Measurements from ENCODE around the gene ACOX1. TPM values are rescaled to one million over a fixed set of nuclear protein-coding genes. Genes with fewer than 3 reads are reported as not detected.

Gene ACOX1
- total RNA-seq, 2 donors from 2014 or later, result 18.5 to 21.0 TPM

DNA sequence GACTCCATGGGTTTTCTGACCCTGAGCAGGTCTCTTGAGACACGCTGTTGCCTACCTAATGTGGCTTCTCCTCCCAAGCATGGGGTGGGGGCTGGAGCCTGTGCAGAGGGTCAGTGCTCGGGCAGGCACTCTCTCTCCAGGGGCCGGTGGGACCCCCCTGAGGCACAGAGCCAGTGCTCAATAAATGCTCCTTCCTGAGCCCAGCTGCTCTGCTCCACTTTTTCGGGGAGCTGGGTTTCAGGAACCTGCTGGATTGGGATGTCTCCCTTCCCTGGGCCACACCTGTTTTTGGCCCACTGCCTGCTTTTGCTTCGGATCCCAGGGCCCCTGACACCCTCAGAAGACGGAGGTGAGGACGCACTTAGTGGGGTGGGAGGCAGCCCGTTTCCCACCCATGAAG lies 80.9 kb downstream of the ACOX1 start:
- Mint-ChIP-seq H3K4me3 (peak overlapping the region; percentile 75), H3K27me3 (no peaks in the 10 kb centered on the region), H3K4me1 (peaks cover 21% of the 10 kb centered on the region), H3K36me3 (ENCODE audit: low read depth) (no peaks in the 10 kb centered on the region), H3K27ac (peak overlapping the region; percentile 59)
- DNase-seq (no peak), ATAC-seq (no peak)
- H3K9me3 ChIP-seq (ENCODE audit: control insufficient read depth, low read length, poor library complexity, severe bottlenecking), result no peaks in the 10 kb centered on the region

DNA sequence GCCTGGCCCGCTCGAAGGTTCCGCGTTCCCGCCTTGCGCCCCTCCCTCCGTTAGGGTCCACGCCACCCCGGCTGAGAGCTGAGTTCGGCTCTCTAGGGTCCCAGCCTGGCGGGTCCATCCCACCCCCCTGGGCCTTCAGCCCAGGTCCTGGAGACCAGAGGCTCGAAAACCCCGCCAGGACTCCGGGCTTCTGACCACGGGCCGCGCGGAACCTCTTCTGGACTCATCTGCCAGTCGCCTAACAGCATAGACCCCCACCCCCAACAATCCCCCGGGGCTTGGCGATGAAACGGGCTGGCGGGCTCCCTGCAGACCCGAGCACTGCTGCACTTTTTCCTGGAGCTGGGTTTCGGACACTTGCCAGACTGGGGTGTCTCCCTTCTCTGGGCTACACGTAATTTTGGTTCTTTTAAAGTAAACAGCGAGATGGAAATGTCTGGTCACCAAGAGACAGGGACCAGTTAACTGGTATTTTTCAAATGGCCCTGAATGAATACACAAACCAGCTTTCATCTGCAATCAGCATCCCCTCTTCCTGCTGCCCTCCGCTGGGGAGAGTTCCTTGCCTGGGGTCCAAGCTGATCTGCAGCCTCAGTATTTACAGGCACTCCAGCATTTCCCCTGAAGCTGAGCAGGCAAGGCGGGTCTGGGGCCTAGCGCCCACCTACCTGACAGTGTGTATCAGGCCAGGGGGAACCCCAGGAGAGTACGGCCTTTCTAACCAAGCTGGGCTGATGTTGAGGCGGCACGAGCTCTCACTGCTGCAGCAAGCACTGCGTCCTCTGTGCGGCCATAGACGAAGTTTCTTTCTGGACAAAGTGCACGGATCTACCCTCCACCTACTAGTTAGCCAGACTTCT lies 81.6 kb downstream of the ACOX1 start:
- DNase-seq (no peak), ATAC-seq (no peak)
- H3K27me3 Mint-ChIP-seq, result no peaks in the 10 kb centered on the region
- no peaks in the 10 kb centered on the region for H3K9me3 ChIP-seq (ENCODE audit: control insufficient read depth, low read length, poor library complexity, severe bottlenecking)
- no peaks in the 10 kb centered on the region for H3K36me3 Mint-ChIP-seq (ENCODE audit: low read depth)
- H3K27ac Mint-ChIP-seq, result peak overlapping the region; percentile 59
- peak overlapping the region; percentile 75 for H3K4me3 Mint-ChIP-seq
- peaks cover 21% of the 10 kb centered on the region for H3K4me1 Mint-ChIP-seq

DNA sequence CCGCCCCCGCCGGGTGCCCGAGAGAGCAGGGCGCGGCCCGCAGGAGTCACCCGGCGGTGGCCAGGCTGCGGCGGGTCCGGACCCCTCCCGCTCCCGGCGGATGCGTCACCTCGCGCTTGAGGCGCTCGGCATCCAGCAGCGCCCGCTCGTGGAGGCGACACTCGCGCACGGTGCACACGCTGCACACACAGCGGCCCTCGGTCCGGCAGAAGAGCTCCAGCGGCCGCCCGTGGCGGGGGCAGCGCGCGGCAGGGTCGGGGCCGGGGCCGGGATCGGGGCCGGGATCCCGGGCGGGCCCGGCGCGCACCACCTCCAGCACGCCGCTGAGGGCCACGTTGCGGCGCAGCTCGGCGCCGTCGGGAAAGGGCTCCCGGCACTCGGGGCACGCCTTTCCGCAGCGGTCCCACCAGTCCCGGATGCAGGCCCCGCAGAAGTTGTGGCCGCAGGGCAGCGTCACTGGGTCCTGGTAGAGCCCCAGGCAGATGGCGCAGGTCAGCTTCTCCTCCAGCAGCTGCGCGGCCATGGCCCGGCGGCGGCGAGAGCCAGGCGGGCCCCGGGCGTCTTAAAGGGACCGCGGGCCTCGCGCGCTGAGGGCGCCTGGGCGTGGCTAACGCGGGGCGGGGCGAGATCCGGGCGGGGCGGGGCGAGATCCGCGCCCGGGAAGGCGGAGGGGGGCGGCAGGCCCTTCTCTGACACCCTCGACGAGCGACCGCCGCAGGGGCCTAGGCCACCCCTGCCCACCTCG lies 82.4 kb downstream of the ACOX1 start, which contains the start of gene TRIM65:
Gene TRIM65 (minus strand): TSS at position 537 of the 745 bp plus-strand sequence. CDS start 14 bp downstream, at position 523.
- H3K9me3 ChIP-seq (ENCODE audit: control insufficient read depth, low read length, poor library complexity, severe bottlenecking), result no peaks in the 10 kb centered on the region
- peak; percentile 62 to 72 (median 70) for DNase-seq
- peak within 1 kb of the TSS; percentile 88 for H3K27ac Mint-ChIP-seq
- no peaks in the 10 kb centered on the region for H3K27me3 Mint-ChIP-seq
- H3K4me3 Mint-ChIP-seq, result peak within 1 kb of the TSS; percentile 89
- ATAC-seq, result peak; percentile 87
- no peaks in the 10 kb centered on the region for H3K36me3 Mint-ChIP-seq (ENCODE audit: low read depth)
- peaks cover 21% of the 10 kb centered on the region for H3K4me1 Mint-ChIP-seq

DNA sequence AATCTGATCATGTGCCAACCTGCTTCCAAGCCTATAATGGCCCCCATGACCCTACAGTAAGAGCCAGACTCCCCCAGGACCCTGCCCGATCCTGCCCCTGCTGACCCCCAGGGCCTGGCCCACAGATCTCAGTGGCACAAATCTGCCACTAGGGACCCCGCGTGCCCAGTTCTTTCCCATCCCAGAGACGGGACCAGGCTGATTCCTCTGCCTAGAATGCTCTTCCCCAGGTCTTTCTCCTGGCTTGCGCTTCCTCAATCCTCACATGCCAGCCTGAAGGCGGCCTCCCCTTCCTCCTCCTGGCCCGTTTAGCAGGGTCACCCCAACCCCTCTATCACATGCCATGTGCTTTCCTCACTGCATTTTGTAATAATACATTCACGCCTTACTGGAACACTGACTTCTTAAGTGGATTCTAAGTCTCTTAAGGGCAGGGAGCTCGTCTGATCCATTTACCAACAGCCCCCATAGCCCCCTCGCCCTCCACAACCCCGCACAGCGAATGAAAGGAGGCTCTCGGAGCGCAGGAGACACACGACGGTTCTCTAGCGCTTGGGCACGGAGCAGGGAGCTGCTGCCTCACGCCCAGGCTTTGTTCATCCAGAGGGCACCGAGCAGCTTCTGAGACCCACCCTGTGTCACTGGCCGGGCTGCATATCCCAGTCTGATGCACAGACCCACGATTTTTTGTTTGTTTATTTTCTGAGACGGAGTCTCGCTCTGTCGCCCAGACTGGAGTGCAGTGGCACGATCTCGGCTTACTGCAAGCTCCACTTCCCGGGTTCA lies 83.4 kb downstream of the ACOX1 start:
- no peaks in the 10 kb centered on the region for H3K9me3 ChIP-seq (ENCODE audit: control insufficient read depth, low read length, poor library complexity, severe bottlenecking)
- H3K4me3 Mint-ChIP-seq, result peak overlapping the region; percentile 89
- H3K36me3 Mint-ChIP-seq (ENCODE audit: low read depth), result no peaks in the 10 kb centered on the region
- H3K4me1 Mint-ChIP-seq, result peaks cover 21% of the 10 kb centered on the region
- peak overlapping the region; percentile 88 for H3K27ac Mint-ChIP-seq
- peak; percentile 5 for ATAC-seq
- H3K27me3 Mint-ChIP-seq, result no peaks in the 10 kb centered on the region
- DNase-seq, result no peak

DNA sequence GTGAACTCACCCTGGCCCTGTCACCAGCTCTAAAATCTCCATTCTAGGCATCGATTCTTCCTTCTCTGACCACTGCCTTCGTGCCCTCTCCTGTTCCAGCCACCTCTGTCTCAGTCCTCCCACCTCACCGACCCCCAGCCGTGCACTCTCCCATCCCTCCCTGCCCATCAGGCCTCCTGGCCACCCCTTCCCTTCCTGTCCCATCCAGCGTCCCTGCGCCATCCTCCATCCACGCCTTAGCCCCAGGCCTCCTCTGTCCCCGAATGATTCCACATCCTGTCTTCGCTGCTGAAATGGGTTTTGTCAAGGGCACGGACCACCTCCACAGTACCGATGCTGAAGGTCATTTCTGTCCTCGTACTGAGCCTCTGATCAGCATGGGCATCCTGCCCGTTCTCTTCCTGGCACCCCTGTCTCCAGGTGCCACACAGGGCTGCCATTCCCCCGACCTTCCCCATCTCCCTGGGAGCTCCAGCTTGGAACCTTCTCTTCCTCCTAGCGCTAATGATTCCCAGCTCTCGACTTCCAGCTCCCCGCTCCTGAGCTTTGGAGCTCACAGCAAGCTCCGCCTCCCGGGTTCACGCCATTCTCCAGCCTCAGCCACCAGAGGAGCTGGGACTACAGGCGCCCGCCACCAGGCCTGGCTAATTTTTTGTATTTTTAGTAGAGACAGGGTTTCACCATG lies 84.8 kb downstream of the ACOX1 start:
- H3K36me3 Mint-ChIP-seq (ENCODE audit: low read depth), result no peaks in the 10 kb centered on the region
- no peak for DNase-seq
- no peaks in the 10 kb centered on the region for H3K27me3 Mint-ChIP-seq
- peak overlapping the region; percentile 76 for H3K27ac Mint-ChIP-seq
- ATAC-seq, result no peak
- H3K9me3 ChIP-seq (ENCODE audit: control insufficient read depth, low read length, poor library complexity, severe bottlenecking), result no peaks in the 10 kb centered on the region
- H3K4me3 Mint-ChIP-seq, result peak overlapping the region; percentile 7
- H3K4me1 Mint-ChIP-seq, result peaks cover 21% of the 10 kb centered on the region

DNA sequence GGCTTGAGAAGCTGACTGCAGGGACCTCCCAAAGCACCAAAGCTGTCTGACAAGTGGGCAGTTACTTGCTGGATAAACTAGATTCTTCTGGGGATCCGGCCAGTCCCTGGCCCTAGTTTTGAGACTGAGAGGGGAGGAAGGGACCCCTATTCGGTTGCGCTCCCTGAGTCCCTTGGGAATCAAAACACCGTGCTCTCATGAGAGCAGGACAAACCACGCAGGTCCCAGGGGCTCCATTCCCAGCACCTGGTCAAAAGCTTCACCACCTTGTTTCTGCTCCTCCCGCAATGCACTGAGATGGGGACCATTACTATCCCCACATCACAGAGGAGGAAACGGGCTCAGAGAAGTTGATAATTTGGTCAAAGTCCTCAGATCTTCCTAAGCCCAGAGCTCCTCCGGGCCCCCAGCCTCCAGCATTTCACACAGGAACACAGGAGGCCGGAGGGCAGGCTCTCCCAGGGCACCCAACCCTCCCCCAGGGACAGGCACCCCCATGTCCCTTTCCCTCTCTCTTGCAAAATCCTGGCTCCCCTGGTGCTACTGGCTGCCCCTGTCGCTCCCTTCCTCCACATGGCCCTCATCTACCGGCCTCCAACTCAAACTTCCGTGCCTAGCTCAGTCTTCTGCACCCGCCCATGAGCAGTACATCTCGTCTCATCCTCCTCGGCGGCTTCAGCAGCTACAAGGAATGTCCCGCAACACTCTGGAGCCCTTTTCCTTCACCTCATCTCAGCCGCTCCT lies 85.5 kb downstream of the ACOX1 start:
- DNase-seq (no peak), ATAC-seq (no peak)
- Mint-ChIP-seq H3K36me3 (ENCODE audit: low read depth) (no peaks in the 10 kb centered on the region), H3K27me3 (no peaks in the 10 kb centered on the region), H3K4me1 (peaks cover 21% of the 10 kb centered on the region), H3K4me3 (no peak overlapping the region), H3K27ac (peak overlapping the region; percentile 76)
- H3K9me3 ChIP-seq (ENCODE audit: control insufficient read depth, low read length, poor library complexity, severe bottlenecking), result no peaks in the 10 kb centered on the region

DNA sequence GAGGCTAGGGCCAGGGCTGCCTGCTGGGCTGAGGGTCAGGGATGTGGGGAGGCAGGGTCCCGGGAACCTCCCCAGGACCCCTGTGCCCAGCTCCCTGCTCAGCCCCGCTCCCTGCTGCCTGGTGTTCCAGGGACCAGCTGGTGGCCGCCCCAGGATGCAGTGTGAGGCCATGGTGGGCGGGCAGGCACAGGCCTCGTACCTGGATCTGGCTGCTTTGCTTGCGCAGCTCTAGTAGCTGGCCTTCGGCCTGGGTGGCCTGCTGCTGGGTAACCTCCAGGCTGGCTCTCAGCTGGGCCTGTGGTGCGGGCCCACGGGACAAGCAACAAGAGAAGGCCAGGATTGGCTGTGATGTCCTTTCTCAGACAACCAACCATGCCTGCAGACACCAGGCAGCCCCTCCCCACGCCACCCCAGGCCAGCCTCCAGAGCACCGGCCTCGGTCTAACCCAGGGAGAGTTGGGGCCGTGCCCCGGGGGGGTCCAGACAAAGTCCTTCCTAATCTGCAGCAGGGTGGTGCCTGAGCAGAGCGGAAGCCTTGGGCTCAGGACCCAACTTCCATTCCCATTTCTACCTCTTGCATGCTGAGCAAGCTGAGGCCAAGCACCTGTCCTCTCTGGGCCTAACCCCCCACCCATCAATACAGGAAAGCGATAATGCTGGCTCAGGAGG lies 86.3 kb downstream of the ACOX1 start:
- DNase-seq (no peak), ATAC-seq (no peak)
- H3K4me1 Mint-ChIP-seq, result peaks cover 21% of the 10 kb centered on the region

DNA sequence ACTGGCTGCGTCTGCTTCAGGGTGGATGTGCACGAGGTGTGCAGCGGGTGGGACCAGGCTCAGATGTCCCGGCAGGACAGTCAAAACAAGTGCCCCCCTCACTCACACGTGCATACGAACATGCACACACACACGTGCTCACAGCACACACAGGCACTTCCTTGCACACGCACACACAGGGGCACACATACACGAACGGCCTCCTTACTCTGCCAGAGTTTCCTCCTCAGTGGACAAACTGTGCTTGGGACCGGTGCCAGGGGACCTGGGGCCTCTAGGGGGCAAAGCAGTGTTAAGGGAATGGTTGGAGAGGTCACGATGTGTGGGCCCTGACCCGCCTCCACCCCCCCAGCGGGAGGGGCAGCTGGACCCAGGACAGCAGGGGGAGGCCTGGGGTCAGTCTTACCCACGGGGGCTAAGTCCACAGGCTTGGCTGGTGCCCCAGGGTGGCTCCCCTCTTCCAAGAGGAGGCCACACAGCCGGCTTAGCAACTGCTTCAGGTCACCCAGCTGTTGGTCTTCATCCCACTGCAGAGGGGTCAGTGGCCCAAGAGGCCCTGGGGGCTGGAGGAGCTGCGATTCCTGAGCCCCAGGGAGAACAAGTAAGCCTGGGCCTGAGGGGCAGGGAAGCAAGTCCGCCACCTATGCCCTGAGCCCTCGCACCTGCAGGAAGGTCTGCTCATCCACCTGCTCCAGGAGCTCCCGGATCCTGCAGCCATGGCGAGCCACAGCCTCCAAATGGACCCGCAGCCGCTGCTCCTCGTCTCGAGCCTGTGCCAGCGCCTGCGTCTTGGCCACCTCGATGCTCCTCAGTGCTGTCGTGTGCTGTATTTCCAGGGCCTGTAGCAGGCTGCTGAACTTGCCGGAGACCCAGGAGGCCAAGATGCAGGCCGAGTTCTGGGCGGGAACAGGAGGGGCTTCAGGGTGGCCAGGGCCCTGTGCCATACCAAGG lies 87.1 kb downstream of the ACOX1 start:
- no peak for ATAC-seq
- H3K4me1 Mint-ChIP-seq, result peaks cover 21% of the 10 kb centered on the region

More for the DNA sequence above, 86.3 kb downstream of the ACOX1 start:
- H3K9me3 ChIP-seq (ENCODE audit: control insufficient read depth, low read length, poor library complexity, severe bottlenecking), result no peaks in the 10 kb centered on the region
- Mint-ChIP-seq H3K36me3 (ENCODE audit: low read depth) (no peaks in the 10 kb centered on the region), H3K4me3 (no peak overlapping the region), H3K27me3 (no peaks in the 10 kb centered on the region), H3K27ac (no peak overlapping the region)

More for the DNA sequence above, 87.1 kb downstream of the ACOX1 start:
- Mint-ChIP-seq H3K27ac (no peak overlapping the region), H3K27me3 (no peaks in the 10 kb centered on the region), H3K36me3 (ENCODE audit: low read depth) (no peaks in the 10 kb centered on the region), H3K4me3 (no peak overlapping the region)
- no peak for DNase-seq
- H3K9me3 ChIP-seq (ENCODE audit: control insufficient read depth, low read length, poor library complexity, severe bottlenecking), result no peaks in the 10 kb centered on the region

Data from T-helper 17 cell (primary cell).